Stimulated activated naive CD8-positive, alpha-beta T cell treated with anti-CD3 and anti-CD28 coated beads, Interleukin-15, amount 100 ng/mL, for 72 hours (primary cell): ENCODE measurements around the gene ZNF160.
"Not testable (repeated sequence)": the region's sequence is repeated elsewhere in the genome, so short reads cannot be mapped to it uniquely, and the experiment has no call there.

Experiments used
- ATAC-seq: fragments of 150-1000 bp; cut with Tn5 transposase; 2 replicates; pipeline ENCODE4 v1.10.0; 2021; ENCODE audit warnings: mild to moderate bottlenecking, moderate library complexity
- DNase-seq, 2 donors: peaks; one replicate each; pipeline ENCODE4 v3.0.0; 2021 to 2022
- H3K27ac Mint-ChIP-seq, 2 donors: one replicate each; pipeline ENCODE4 v1.8.0; 2022; ENCODE audit warnings: mild to moderate bottlenecking in 2 of 2, mixed read lengths in 2 of 2, moderate library complexity in 2 of 2
- H3K27me3 Mint-ChIP-seq: one replicate; pipeline ENCODE4 v1.8.0; 2022; ENCODE audit warnings: mixed read lengths
- H3K4me1 Mint-ChIP-seq: one replicate; pipeline ENCODE4 v1.8.0; 2022; ENCODE audit warnings: mild to moderate bottlenecking, mixed read lengths
- H3K4me3 Mint-ChIP-seq, 2 donors: one replicate each; pipeline ENCODE4 v1.8.0; 2022; ENCODE audit warnings: mild to moderate bottlenecking in 2 of 2, mixed read lengths in 2 of 2, moderate library complexity in 1 of 2
- H3K9me3 Mint-ChIP-seq, 2 donors: one replicate each; pipeline ENCODE4 v1.8.0; 2022; ENCODE audit warnings: mixed read lengths in 2 of 2

Gene ZNF160

GRCh38 chr19:53103234-53104203 lies at the start of gene ZNF160:
Gene ZNF160, minus strand, starts transcription at chr19:53103422. Its CDS starts 17,146 bp downstream, at chr19:53086276.
- peak; percentile 98 for DNase-seq
- Mint-ChIP-seq H3K27me3 (no peaks in the 10 kb centered on the region), H3K4me1 (peaks cover 22% of the 10 kb centered on the region), H3K27ac (peak within 1 kb of the TSS; percentile 92 to 94), H3K4me3 (peak within 1 kb of the TSS; percentile 91 to 92), H3K9me3 (peaks cover 4 to 15% of the 10 kb centered on the region in 2 donors)
- ATAC-seq, result peak; percentile 96

- no peak for ATAC-seq
- no peak for DNase-seq
- H3K4me3 Mint-ChIP-seq, result no peak overlapping the region
- H3K27me3 Mint-ChIP-seq, result no peaks in the 10 kb centered on the region
- no peak overlapping the region for H3K27ac Mint-ChIP-seq
- H3K9me3 Mint-ChIP-seq, result peaks cover 38 to 56% of the 10 kb centered on the region in 2 donors
- no peaks in the 10 kb centered on the region for H3K4me1 Mint-ChIP-seq
Observed at GRCh38 chr19:53147645-53148044, 44.4 kb upstream of the ZNF160 start.

- peaks cover 48 to 65% of the 10 kb centered on the region in 2 donors for H3K9me3 Mint-ChIP-seq
- no peak for DNase-seq
- no peak overlapping the region for H3K27ac Mint-ChIP-seq
- ATAC-seq, result no peak
- H3K27me3 Mint-ChIP-seq, result no peaks in the 10 kb centered on the region
- no peaks in the 10 kb centered on the region for H3K4me1 Mint-ChIP-seq
- H3K4me3 Mint-ChIP-seq, result no peak overlapping the region
Observed at GRCh38 chr19:53140351-53140750, 37.1 kb upstream of the ZNF160 start.

GRCh38 chr19:53136432-53136831 lies 33.2 kb upstream of the ZNF160 start:
- DNase-seq, result no peak
- Mint-ChIP-seq H3K27me3 (peaks cover 14% of the 10 kb centered on the region), H3K4me3 (no peak overlapping the region), H3K9me3 (peaks cover 42 to 66% of the 10 kb centered on the region in 2 donors), H3K4me1 (peaks cover 16% of the 10 kb centered on the region), H3K27ac (no peak overlapping the region)
- ATAC-seq, result no peak

- H3K9me3 Mint-ChIP-seq, result peaks cover 31 to 66% of the 10 kb centered on the region in 2 donors
- ATAC-seq (peak; percentile 53), DNase-seq (peak; percentile 42 to 50)
- H3K4me3 Mint-ChIP-seq, result peak within 1 kb of the TSS; percentile 73 to 74
- H3K27ac Mint-ChIP-seq, result no peak within 1 kb of the TSS
- peaks cover 18% of the 10 kb centered on the region for H3K4me1 Mint-ChIP-seq
- peaks cover 26% of the 10 kb centered on the region for H3K27me3 Mint-ChIP-seq
Observed at GRCh38 chr19:53132141-53132991, 29.1 kb upstream of the ZNF160 start, which contains the start of gene ZNF415. Gene ZNF415, minus strand, starts transcription at chr19:53132910. Its CDS starts 10,234 bp downstream, at chr19:53122676.

GRCh38 chr19:53131727-53132126 lies 28.5 kb upstream of the ZNF160 start:
- ATAC-seq, result no peak
- DNase-seq, result no peak
- Mint-ChIP-seq H3K27me3 (peaks cover 26% of the 10 kb centered on the region), H3K27ac (no peak overlapping the region), H3K9me3 (peaks cover 26 to 65% of the 10 kb centered on the region in 2 donors), H3K4me1 (peaks cover 18% of the 10 kb centered on the region), H3K4me3 (peak overlapping the region; percentile 73 to 74)

- Mint-ChIP-seq H3K27me3 (peaks cover 26% of the 10 kb centered on the region), H3K4me3 (no peak overlapping the region), H3K9me3 (peaks cover 23 to 63% of the 10 kb centered on the region in 2 donors), H3K27ac (no peak overlapping the region), H3K4me1 (peaks cover 18% of the 10 kb centered on the region)
- ATAC-seq, result no peak
- DNase-seq, result no peak
Observed at GRCh38 chr19:53131085-53131590, 27.9 kb upstream of the ZNF160 start.

GRCh38 chr19:53130506-53130905 lies 27.3 kb upstream of the ZNF160 start:
- Mint-ChIP-seq H3K4me3 (no peak overlapping the region), H3K27me3 (peaks cover 26% of the 10 kb centered on the region), H3K9me3 (peaks cover 20 to 59% of the 10 kb centered on the region in 2 donors), H3K4me1 (peaks cover 18% of the 10 kb centered on the region), H3K27ac (no peak overlapping the region)
- DNase-seq, result no peak
- no peak for ATAC-seq

- Mint-ChIP-seq H3K27me3 (peaks cover 17% of the 10 kb centered on the region), H3K9me3 (peaks cover 27 to 66% of the 10 kb centered on the region in 2 donors)
- not testable (repeated sequence) for H3K4me1 Mint-ChIP-seq, H3K27ac Mint-ChIP-seq, H3K4me3 Mint-ChIP-seq, DNase-seq, ATAC-seq
Observed at GRCh38 chr19:53126733-53127526, 23.7 kb upstream of the ZNF160 start.

GRCh38 chr19:53123400-53123799 lies 20.2 kb upstream of the ZNF160 start:
- Mint-ChIP-seq H3K27me3 (peaks cover 8% of the 10 kb centered on the region), H3K27ac (no peak overlapping the region), H3K4me3 (no peak overlapping the region), H3K4me1 (no peaks in the 10 kb centered on the region), H3K9me3 (peaks cover 22 to 62% of the 10 kb centered on the region in 2 donors)
- DNase-seq (no peak), ATAC-seq (no peak)

- DNase-seq, result no peak
- no peak for ATAC-seq
- no peaks in the 10 kb centered on the region for H3K27me3 Mint-ChIP-seq
- no peaks in the 10 kb centered on the region for H3K4me1 Mint-ChIP-seq
- H3K4me3 Mint-ChIP-seq, result no peak overlapping the region
- H3K9me3 Mint-ChIP-seq, result peaks cover 53 to 67% of the 10 kb centered on the region in 2 donors
- H3K27ac Mint-ChIP-seq, result no peak overlapping the region
Observed at GRCh38 chr19:53112286-53112685, 9.1 kb upstream of the ZNF160 start.

- no peaks in the 10 kb centered on the region for H3K27me3 Mint-ChIP-seq
- H3K9me3 Mint-ChIP-seq, result peaks cover 39 to 45% of the 10 kb centered on the region in 2 donors
- DNase-seq, result no peak
- H3K27ac Mint-ChIP-seq, result no peak overlapping the region
- no peaks in the 10 kb centered on the region for H3K4me1 Mint-ChIP-seq
- no peak for ATAC-seq
- H3K4me3 Mint-ChIP-seq, result no peak overlapping the region
Observed at GRCh38 chr19:53109527-53109926, 6.3 kb upstream of the ZNF160 start.

GRCh38 chr19:53102756-53103233 lies 427 bp downstream of the ZNF160 start:
- Mint-ChIP-seq H3K27me3 (no peaks in the 10 kb centered on the region), H3K4me3 (peak overlapping the region; percentile 91 to 92), H3K27ac (peak overlapping the region; percentile 86 to 92), H3K4me1 (peaks cover 27% of the 10 kb centered on the region), H3K9me3 (peaks cover 0 to 13% of the 10 kb centered on the region in 2 donors)
- ATAC-seq (peak; percentile 25), DNase-seq (peak in 1 of 2 donors; percentile 42)

- Mint-ChIP-seq H3K27ac (peak overlapping the region; percentile 86 to 92), H3K4me3 (peak overlapping the region; percentile 91 to 92), H3K9me3 (peaks cover 0 to 17% of the 10 kb centered on the region in 2 donors), H3K4me1 (peaks cover 32% of the 10 kb centered on the region), H3K27me3 (no peaks in the 10 kb centered on the region)
- no peak for ATAC-seq
- no peak for DNase-seq
Observed at GRCh38 chr19:53102206-53102755, 941 bp downstream of the ZNF160 start.
